SK-N-SH (cell line): ENCODE results near the gene NAA10. TPM values are rescaled to one million over a fixed set of nuclear protein-coding genes. Genes with fewer than 3 reads are reported as not detected.

ENCODE experiments used
- CTCF ChIP-seq: fragments of 200-600 bp; sonication (generic); IDR thresholded peaks from 2 replicates; pipeline ENCODE4 v1.6.1; 2017; ENCODE audit warnings: antibody characterized with exemption, mild to moderate bottlenecking, moderate library complexity
- FOSL2 ChIP-seq: IDR thresholded peaks from 2 replicates; pipeline ENCODE4 v1.4.0; 2012; ENCODE audit warnings: low read depth, mild to moderate bottlenecking, moderate library complexity, borderline replicate concordance
- JUND ChIP-seq: IDR thresholded peaks from 2 replicates; pipeline ENCODE4 v1.4.0; 2012
- NFIC ChIP-seq: IDR thresholded peaks from 2 replicates; pipeline ENCODE4 v1.4.0; 2012; ENCODE audit warnings: borderline replicate concordance
- RXRA ChIP-seq: IDR thresholded peaks from 2 replicates; pipeline ENCODE4 v1.4.0; 2012; ENCODE audit warnings: low read depth, mild to moderate bottlenecking, borderline replicate concordance
- SIN3A ChIP-seq: IDR thresholded peaks from 2 replicates; pipeline ENCODE4 v1.6.1; 2012; ENCODE audit warnings: low read depth, mild to moderate bottlenecking, low read length, moderate library complexity, borderline replicate concordance
- SMC3 ChIP-seq: IDR thresholded peaks from 2 replicates; pipeline ENCODE4 v1.6.1; 2012; ENCODE audit warnings: low read depth, low read length, improper control_type of control experiment
- polyA plus RNA-seq, 3 experiments: library from polyadenylated mRNA; depleted of rRNA; stranded (reverse); fragments of >200 nt; gene quantifications; 2 replicates each; pipeline ENCODE4 v1.2.3, GENCODE V29; 2012
- TF ChIP-seq, protein P1 (sequence below): IDR thresholded peaks from 2 replicates; pipeline ENCODE4 v1.4.0; 2012; ENCODE audit warnings: low read depth, borderline replicate concordance
- TF ChIP-seq, protein P2 (sequence below): IDR thresholded peaks from 2 replicates; pipeline ENCODE4 v1.4.0; 2012; ENCODE audit warnings: low read depth, borderline replicate concordance
- TF ChIP-seq, protein P3 (sequence below): IDR thresholded peaks from 2 replicates; pipeline ENCODE4 v1.6.1; 2012; ENCODE audit warnings: mild to moderate bottlenecking, low read depth, low read length, moderate library complexity

NAA10 gene
- polyA plus RNA-seq, 1 of the 3 experiments (the other 2 are of a cell fraction) = 229 TPM

GRCh38 chrX:153945956-153946943, 11.4 kb upstream of the NAA10 start (continued):
- TF ChIP-seq, protein P1, sequence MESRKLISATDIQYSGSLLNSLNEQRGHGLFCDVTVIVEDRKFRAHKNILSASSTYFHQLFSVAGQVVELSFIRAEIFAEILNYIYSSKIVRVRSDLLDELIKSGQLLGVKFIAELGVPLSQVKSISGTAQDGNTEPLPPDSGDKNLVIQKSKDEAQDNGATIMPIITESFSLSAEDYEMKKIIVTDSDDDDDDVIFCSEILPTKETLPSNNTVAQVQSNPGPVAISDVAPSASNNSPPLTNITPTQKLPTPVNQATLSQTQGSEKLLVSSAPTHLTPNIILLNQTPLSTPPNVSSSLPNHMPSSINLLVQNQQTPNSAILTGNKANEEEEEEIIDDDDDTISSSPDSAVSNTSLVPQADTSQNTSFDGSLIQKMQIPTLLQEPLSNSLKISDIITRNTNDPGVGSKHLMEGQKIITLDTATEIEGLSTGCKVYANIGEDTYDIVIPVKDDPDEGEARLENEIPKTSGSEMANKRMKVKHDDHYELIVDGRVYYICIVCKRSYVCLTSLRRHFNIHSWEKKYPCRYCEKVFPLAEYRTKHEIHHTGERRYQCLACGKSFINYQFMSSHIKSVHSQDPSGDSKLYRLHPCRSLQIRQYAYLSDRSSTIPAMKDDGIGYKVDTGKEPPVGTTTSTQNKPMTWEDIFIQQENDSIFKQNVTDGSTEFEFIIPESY = no peak
- TF ChIP-seq NFIC (no peak), SMC3 (no peak), SIN3A (no peak; the same call in 1 of the 2 replicates), FOSL2 (no peak), RXRA (no peak), CTCF (no peak), JUND (no peak)
- TF ChIP-seq, protein P2, sequence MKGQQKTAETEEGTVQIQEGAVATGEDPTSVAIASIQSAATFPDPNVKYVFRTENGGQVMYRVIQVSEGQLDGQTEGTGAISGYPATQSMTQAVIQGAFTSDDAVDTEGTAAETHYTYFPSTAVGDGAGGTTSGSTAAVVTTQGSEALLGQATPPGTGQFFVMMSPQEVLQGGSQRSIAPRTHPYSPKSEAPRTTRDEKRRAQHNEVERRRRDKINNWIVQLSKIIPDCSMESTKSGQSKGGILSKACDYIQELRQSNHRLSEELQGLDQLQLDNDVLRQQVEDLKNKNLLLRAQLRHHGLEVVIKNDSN = no peak
- TF ChIP-seq, protein P3, sequence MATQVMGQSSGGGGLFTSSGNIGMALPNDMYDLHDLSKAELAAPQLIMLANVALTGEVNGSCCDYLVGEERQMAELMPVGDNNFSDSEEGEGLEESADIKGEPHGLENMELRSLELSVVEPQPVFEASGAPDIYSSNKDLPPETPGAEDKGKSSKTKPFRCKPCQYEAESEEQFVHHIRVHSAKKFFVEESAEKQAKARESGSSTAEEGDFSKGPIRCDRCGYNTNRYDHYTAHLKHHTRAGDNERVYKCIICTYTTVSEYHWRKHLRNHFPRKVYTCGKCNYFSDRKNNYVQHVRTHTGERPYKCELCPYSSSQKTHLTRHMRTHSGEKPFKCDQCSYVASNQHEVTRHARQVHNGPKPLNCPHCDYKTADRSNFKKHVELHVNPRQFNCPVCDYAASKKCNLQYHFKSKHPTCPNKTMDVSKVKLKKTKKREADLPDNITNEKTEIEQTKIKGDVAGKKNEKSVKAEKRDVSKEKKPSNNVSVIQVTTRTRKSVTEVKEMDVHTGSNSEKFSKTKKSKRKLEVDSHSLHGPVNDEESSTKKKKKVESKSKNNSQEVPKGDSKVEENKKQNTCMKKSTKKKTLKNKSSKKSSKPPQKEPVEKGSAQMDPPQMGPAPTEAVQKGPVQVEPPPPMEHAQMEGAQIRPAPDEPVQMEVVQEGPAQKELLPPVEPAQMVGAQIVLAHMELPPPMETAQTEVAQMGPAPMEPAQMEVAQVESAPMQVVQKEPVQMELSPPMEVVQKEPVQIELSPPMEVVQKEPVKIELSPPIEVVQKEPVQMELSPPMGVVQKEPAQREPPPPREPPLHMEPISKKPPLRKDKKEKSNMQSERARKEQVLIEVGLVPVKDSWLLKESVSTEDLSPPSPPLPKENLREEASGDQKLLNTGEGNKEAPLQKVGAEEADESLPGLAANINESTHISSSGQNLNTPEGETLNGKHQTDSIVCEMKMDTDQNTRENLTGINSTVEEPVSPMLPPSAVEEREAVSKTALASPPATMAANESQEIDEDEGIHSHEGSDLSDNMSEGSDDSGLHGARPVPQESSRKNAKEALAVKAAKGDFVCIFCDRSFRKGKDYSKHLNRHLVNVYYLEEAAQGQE = no peak
